ENCODE measurements around the gene TUBA8. TPM values are rescaled to one million over a fixed set of nuclear protein-coding genes. Genes with fewer than 3 reads are reported as not detected.
A peak's percentile ranks its signal among the peaks of the same experiment; 100 is the strongest.
"Not testable (repeated sequence)": the region's sequence is repeated elsewhere in the genome, so short reads cannot be mapped to it uniquely, and the experiment has no call there.

Gene TUBA8
- total and polyA plus RNA-seq, 5 experiments from 2014 or later: 0.80 to 3.9 (median 2.1) TPM; not detected in 1

GRCh38 chr22:18152519-18152918 lies 41.9 kb downstream of the TUBA8 start:
- peak overlapping the region; percentile 19 to 91 (median 61) for H3K4me3 Mint-ChIP-seq
- peaks cover 19 to 59% (median 48%) of the 10 kb centered on the region in 4 donors for H3K4me1 Mint-ChIP-seq
- ATAC-seq: peak; percentile 36 to 49
- no peaks in the 10 kb centered on the region for H3K27me3 Mint-ChIP-seq
- no peaks in the 10 kb centered on the region for H3K9me3 Mint-ChIP-seq
- DNase-seq: peak in 2 of 10 donors; percentile 5 to 16
- H3K36me3 Mint-ChIP-seq: peaks cover 0 to 5% (median 3%) of the 10 kb centered on the region in 3 donors
- POLR2A ChIA-PET: interaction anchor here (0.7 to 1.2 kb wide), 2 partner anchors 75 to 509 kb away, joined by 4 read pairs; partner anchors contain the start of gene PEX26
- H3K27ac Mint-ChIP-seq: peak overlapping the region in 9 of 10 donors; percentile 22 to 85 (median 61)

- H3K27ac Mint-ChIP-seq: peak overlapping the region in 3 of 10 donors; percentile 6 to 56 (median 47)
- POLR2A ChIA-PET: no interaction called here
- H3K36me3 Mint-ChIP-seq: peaks cover 0 to 16% (median 6%) of the 10 kb centered on the region in 3 donors
- DNase-seq: no peak
- H3K9me3 Mint-ChIP-seq: no peaks in the 10 kb centered on the region
- H3K4me1 Mint-ChIP-seq: peaks cover 10 to 40% (median 32%) of the 10 kb centered on the region in 4 donors
- no peak overlapping the region for H3K4me3 Mint-ChIP-seq
- H3K27me3 Mint-ChIP-seq: no peaks in the 10 kb centered on the region
- ATAC-seq: no peak
Measured at GRCh38 chr22:18154821-18155390, 44.3 kb downstream of the TUBA8 start.

GRCh38 chr22:18155546-18155945 lies 44.9 kb downstream of the TUBA8 start:
- DNase-seq, ATAC-seq, H3K4me3 Mint-ChIP-seq, H3K27me3 Mint-ChIP-seq, H3K27ac Mint-ChIP-seq, POLR2A ChIA-PET, H3K9me3 Mint-ChIP-seq: not testable (repeated sequence)
- H3K36me3 Mint-ChIP-seq: peaks cover 0 to 20% (median 6%) of the 10 kb centered on the region in 3 donors
- peaks cover 10 to 34% (median 27%) of the 10 kb centered on the region in 4 donors for H3K4me1 Mint-ChIP-seq

- no peak for ATAC-seq
- H3K36me3 Mint-ChIP-seq: peaks cover 0 to 28% (median 6%) of the 10 kb centered on the region in 3 donors
- POLR2A ChIA-PET: interaction anchor here (1.3 kb wide), 1 partner anchor 79 kb away, joined by 3 read pairs; the partner anchor contains the start of gene PEX26
- no peaks in the 10 kb centered on the region for H3K9me3 Mint-ChIP-seq
- H3K27me3 Mint-ChIP-seq: no peaks in the 10 kb centered on the region
- H3K4me3 Mint-ChIP-seq: no peak overlapping the region
- DNase-seq: peak in 2 of 10 donors; percentile 16 to 30
- H3K27ac Mint-ChIP-seq: peak overlapping the region in 4 of 10 donors; percentile 50 to 66 (median 58)
- H3K4me1 Mint-ChIP-seq: peaks cover 6 to 19% (median 12%) of the 10 kb centered on the region in 4 donors
Measured at GRCh38 chr22:18156878-18157713, 46.5 kb downstream of the TUBA8 start.

GRCh38 chr22:18157714-18158028 lies 47.1 kb downstream of the TUBA8 start:
- peaks cover 0 to 28% (median 6%) of the 10 kb centered on the region in 3 donors for H3K36me3 Mint-ChIP-seq
- no peaks in the 10 kb centered on the region for H3K9me3 Mint-ChIP-seq
- H3K4me1 Mint-ChIP-seq: peaks cover 3 to 14% (median 8%) of the 10 kb centered on the region in 4 donors
- DNase-seq: no peak
- no peak for ATAC-seq
- no peak overlapping the region for H3K4me3 Mint-ChIP-seq
- no peaks in the 10 kb centered on the region for H3K27me3 Mint-ChIP-seq
- H3K27ac Mint-ChIP-seq: peak overlapping the region in 2 of 10 donors; percentile 50 to 56
- POLR2A ChIA-PET: no interaction called here

- ATAC-seq, H3K4me1 Mint-ChIP-seq, H3K4me3 Mint-ChIP-seq, DNase-seq, H3K27ac Mint-ChIP-seq, H3K9me3 Mint-ChIP-seq, H3K27me3 Mint-ChIP-seq: not testable (repeated sequence)
- peaks cover 0 to 35% (median 11%) of the 10 kb centered on the region in 3 donors for H3K36me3 Mint-ChIP-seq
- POLR2A ChIA-PET: interaction anchor here (0.6 kb wide), 1 partner anchor 17 kb away, joined by 3 read pairs; no protein-coding TSS in a partner anchor
Measured at GRCh38 chr22:18160641-18161040, 50.0 kb downstream of the TUBA8 start.

GRCh38 chr22:18163843-18164242 lies 53.2 kb downstream of the TUBA8 start:
- H3K27ac Mint-ChIP-seq, POLR2A ChIA-PET, ATAC-seq, H3K4me1 Mint-ChIP-seq, H3K27me3 Mint-ChIP-seq, H3K4me3 Mint-ChIP-seq, DNase-seq, H3K9me3 Mint-ChIP-seq: not testable (repeated sequence)
- peaks cover 0 to 33% (median 13%) of the 10 kb centered on the region in 3 donors for H3K36me3 Mint-ChIP-seq

- POLR2A ChIA-PET, H3K27ac Mint-ChIP-seq, ATAC-seq, H3K4me1 Mint-ChIP-seq, H3K9me3 Mint-ChIP-seq, H3K4me3 Mint-ChIP-seq, H3K27me3 Mint-ChIP-seq, DNase-seq: not testable (repeated sequence)
- peaks cover 0 to 40% (median 13%) of the 10 kb centered on the region in 3 donors for H3K36me3 Mint-ChIP-seq
Measured at GRCh38 chr22:18164584-18164983, 54.0 kb downstream of the TUBA8 start.

GRCh38 chr22:18165356-18165755 lies 54.7 kb downstream of the TUBA8 start:
- POLR2A ChIA-PET, ATAC-seq: not testable (repeated sequence)

GRCh38 chr22:18170284-18170683 lies 59.7 kb downstream of the TUBA8 start:
- H3K9me3 Mint-ChIP-seq, H3K27me3 Mint-ChIP-seq, POLR2A ChIA-PET, DNase-seq, H3K4me3 Mint-ChIP-seq, H3K4me1 Mint-ChIP-seq, ATAC-seq, H3K27ac Mint-ChIP-seq: not testable (repeated sequence)
- H3K36me3 Mint-ChIP-seq: peaks cover 0 to 44% (median 9%) of the 10 kb centered on the region in 3 donors

More at GRCh38 chr22:18165356-18165755, 54.7 kb downstream of the TUBA8 start:
- H3K27ac Mint-ChIP-seq, H3K4me3 Mint-ChIP-seq, DNase-seq, H3K27me3 Mint-ChIP-seq, H3K9me3 Mint-ChIP-seq, H3K4me1 Mint-ChIP-seq: not testable (repeated sequence)
- H3K36me3 Mint-ChIP-seq: peaks cover 0 to 40% (median 14%) of the 10 kb centered on the region in 3 donors

GRCh38 chr22:18172203-18172602 lies 61.6 kb downstream of the TUBA8 start:
- H3K9me3 Mint-ChIP-seq, H3K4me3 Mint-ChIP-seq: not testable (repeated sequence)

GRCh38 chr22:18172776-18173175 lies 62.2 kb downstream of the TUBA8 start:
- H3K4me1 Mint-ChIP-seq, H3K4me3 Mint-ChIP-seq, H3K9me3 Mint-ChIP-seq, DNase-seq, POLR2A ChIA-PET, H3K27me3 Mint-ChIP-seq, ATAC-seq: not testable (repeated sequence)
- peak overlapping the region in 1 of 10 donors; percentile 43 for H3K27ac Mint-ChIP-seq
- H3K36me3 Mint-ChIP-seq: peaks cover 0 to 37% (median 6%) of the 10 kb centered on the region in 3 donors

More at GRCh38 chr22:18172203-18172602, 61.6 kb downstream of the TUBA8 start:
- DNase-seq, H3K4me1 Mint-ChIP-seq, H3K27me3 Mint-ChIP-seq, H3K27ac Mint-ChIP-seq, POLR2A ChIA-PET, ATAC-seq: not testable (repeated sequence)
- H3K36me3 Mint-ChIP-seq: peaks cover 0 to 39% (median 6%) of the 10 kb centered on the region in 3 donors

GRCh38 chr22:18173441-18173840 lies 62.8 kb downstream of the TUBA8 start:
- DNase-seq, H3K4me3 Mint-ChIP-seq, H3K27ac Mint-ChIP-seq, POLR2A ChIA-PET, H3K9me3 Mint-ChIP-seq, H3K4me1 Mint-ChIP-seq, H3K27me3 Mint-ChIP-seq, ATAC-seq: not testable (repeated sequence)
- peaks cover 0 to 34% (median 6%) of the 10 kb centered on the region in 3 donors for H3K36me3 Mint-ChIP-seq

Data from naive thymus-derived CD8-positive, alpha-beta T cell (primary cell).